Endothelial cell of umbilical vein (primary cell): ENCODE measurements around the gene TRIML2. TPM values are rescaled to one million over a fixed set of nuclear protein-coding genes. Genes with fewer than 3 reads are reported as not detected.

Experiments used
- BruUV-seq: library from RNA; stranded (reverse); fragments of 400-500 nt; replicated peaks from 2 replicates; lab custom pipeline; 2021; lab: Mats Ljungman, UMichigan
- CTCF ChIA-PET: fragments of 300-600, 350-600 bp; sonication (Branson Sonifier 250); formaldehyde crosslinking; loops from one replicate; lab custom pipeline; 2021; ENCODE audit warnings: antibody characterized with exemption, inconsistent platforms; lab: Charles Lee
- POLR2A ChIA-PET: fragments of 300-600, 350-600 bp; sonication (Branson Sonifier 250); formaldehyde crosslinking; loops from one replicate; lab custom pipeline; 2021; ENCODE audit warnings: antibody characterized with exemption, inconsistent platforms; lab: Charles Lee
- DNase-seq: peaks from one replicate; pipeline ENCODE4 v3.0.0-alpha.2; 2011; ENCODE audit warnings: low read depth, low spot score
- FAIRE-seq: peaks from 2 replicates; lab custom pipeline; 2011; peaks lifted over from hg19 to GRCh38; lab: Jason Lieb, UNC
- H2AFZ ChIP-seq: 2 replicates; pipeline ENCODE4 v1.6.0; 2012; ENCODE audit warnings: low read depth, low read length, control low read depth, inconsistent platforms
- H3K27ac ChIP-seq: 2 replicates; pipeline ENCODE4 v1.5.1; 2011; ENCODE audit warnings: low read depth, mild to moderate bottlenecking, control low read depth, low read length, moderate library complexity; ENCODE audit not compliant: insufficient read depth
- H3K27me3 ChIP-seq, 2 experiments: 2 replicates each; pipeline versions ENCODE4 v1.6.0 to v1.6.1; 2011; ENCODE audit warnings: low read length in 2 of 2, mixed read lengths in 1 of 2; ENCODE audit not compliant: control insufficient read depth in 2 of 2, insufficient read depth in 2 of 2
- H3K36me3 ChIP-seq, 2 experiments: 2 replicates in 1 of 2; 3 replicates in 1 of 2; pipeline ENCODE4 v1.5.1; 2011; ENCODE audit warnings: low read length in 2 of 2, mild to moderate bottlenecking in 1 of 2, moderate library complexity in 1 of 2; ENCODE audit not compliant: control insufficient read depth in 2 of 2, insufficient read depth in 2 of 2; ENCODE audit errors: extremely low read depth in 1 of 2
- H3K4me1 ChIP-seq: 3 replicates; pipeline ENCODE4 v1.5.1; 2011; ENCODE audit warnings: mild to moderate bottlenecking, low read length; ENCODE audit not compliant: control insufficient read depth, insufficient read depth; ENCODE audit errors: extremely low read depth
- H3K4me2 ChIP-seq: 2 replicates; pipeline ENCODE4 v1.6.1; 2011; ENCODE audit warnings: low read length, control low read depth, mixed read lengths; ENCODE audit not compliant: insufficient read depth
- H3K4me3 ChIP-seq, 3 experiments: fragments of 200-600 bp in 1 of 3; sonication (generic), shearing (Covaris generic) in 1 of 3; replicated peaks in 1 of 3; 2 replicates each; pipeline ENCODE4 v1.5.1; 2011 to 2016; ENCODE audit warnings: control low read depth in 3 of 3, low read length in 3 of 3, mild to moderate bottlenecking in 2 of 3, inconsistent platforms in 1 of 3, low read depth in 1 of 3, moderate library complexity in 1 of 3; ENCODE audit not compliant: insufficient read depth in 1 of 3
- H3K79me2 ChIP-seq: 2 replicates; pipeline ENCODE4 v1.6.0; 2012; ENCODE audit warnings: low read length, inconsistent platforms; ENCODE audit not compliant: control insufficient read depth, insufficient read depth
- H3K9ac ChIP-seq: replicated peaks from 2 replicates; pipeline ENCODE3; 2011; ENCODE audit warnings: low read length, control low read depth; ENCODE audit not compliant: insufficient read depth; ENCODE audit errors: extremely low read depth
- H3K9me1 ChIP-seq: replicated peaks from 3 replicates; pipeline ENCODE4 v1.6.0; 2011; ENCODE audit warnings: mild to moderate bottlenecking, low read length; ENCODE audit not compliant: control insufficient read depth, insufficient read depth; ENCODE audit errors: extremely low read depth
- H3K9me3 ChIP-seq: replicated peaks from 2 replicates; pipeline ENCODE4 v1.5.1; 2012; ENCODE audit warnings: low read length, inconsistent platforms; ENCODE audit not compliant: control insufficient read depth, insufficient read depth
- H4K20me1 ChIP-seq: replicated peaks from 2 replicates; pipeline ENCODE3; 2011; ENCODE audit warnings: mild to moderate bottlenecking, low read length; ENCODE audit not compliant: control insufficient read depth, insufficient read depth; ENCODE audit errors: extremely low read depth
- CTCF ChIP-seq, 2 donors: IDR thresholded peaks; 1 replicate in 1 of 2; 2 replicates in 1 of 2; pipeline ENCODE4 v1.5.1; 2011; ENCODE audit warnings: low read length in 2 of 2, mild to moderate bottlenecking in 2 of 2, moderate library complexity in 2 of 2, control low read depth in 1 of 2, inconsistent platforms in 1 of 2, low read depth in 1 of 2; ENCODE audit not compliant: insufficient read depth in 1 of 2; ENCODE audit errors: extremely low read depth in 1 of 2
- EZH2 ChIP-seq: IDR thresholded peaks from 2 replicates; pipeline ENCODE4 v1.6.1; 2012; ENCODE audit warnings: borderline replicate concordance, low read depth, mild to moderate bottlenecking, moderate library complexity, low read length, inconsistent platforms; ENCODE audit not compliant: severe bottlenecking
- FOS ChIP-seq: IDR thresholded peaks from 2 replicates; pipeline ENCODE4 v1.6.1; 2011; ENCODE audit warnings: mild to moderate bottlenecking, low read length, moderate library complexity, borderline replicate concordance; ENCODE audit not compliant: insufficient read depth
- GATA2 ChIP-seq: IDR thresholded peaks from 2 replicates; pipeline ENCODE4 v1.7.0; 2011; ENCODE audit warnings: low read depth, mild to moderate bottlenecking, moderate library complexity, mixed read lengths, low read length; ENCODE audit not compliant: insufficient read length, insufficient read depth
- JUN ChIP-seq: IDR thresholded peaks from 2 replicates; pipeline ENCODE4 v1.6.1; 2011; ENCODE audit warnings: borderline replicate concordance, low read depth; ENCODE audit not compliant: insufficient read length, insufficient read depth
- MAX ChIP-seq: IDR thresholded peaks from 2 replicates; pipeline ENCODE4 v1.6.1; 2011; ENCODE audit not compliant: insufficient read depth, insufficient read length
- MYC ChIP-seq: IDR thresholded peaks from one replicate; pipeline ENCODE4 v1.6.1; 2011; ENCODE audit warnings: mild to moderate bottlenecking, low read depth, low read length
- POLR2A ChIP-seq: IDR thresholded peaks from 2 replicates; pipeline ENCODE4 v1.6.1; 2012; ENCODE audit warnings: low read depth, mild to moderate bottlenecking, control low read depth, low read length
- POLR2AphosphoS5 ChIP-seq: IDR thresholded peaks from 2 replicates; pipeline ENCODE4 v1.6.1; 2012; ENCODE audit warnings: low read depth, mild to moderate bottlenecking, control low read depth, low read length, moderate library complexity; ENCODE audit not compliant: insufficient read depth
- dilution Hi-C: fragments of 300-500 bp; cut with MboI; formaldehyde crosslinking; loops from one replicate; pipeline ENCODE4 v1.15.0; 2019; ENCODE audit warnings: low sequenced_read_pairs; ENCODE audit not compliant: extremely low pct_ligation_motif_present
- intact Hi-C: fragments of 100-400 bp; cut with micrococcal nuclease; formaldehyde crosslinking; loops from one replicate; pipeline ENCODE4 v1.10.0; 2022
- polyA plus RNA-seq, 4 experiments: library from polyadenylated mRNA; depleted of rRNA in 3 of 4; stranded (reverse) in 3 of 4; unstranded in 1 of 4; fragments of >200 nt; gene quantifications; 2 replicates each; pipeline versions ENCODE4 v1.2.1 to v1.2.3, GENCODE V29; 2011 to 2012; ENCODE audit warnings: missing spikeins in 1 of 4
- total RNA-seq: library from RNA; stranded (reverse); gene quantifications from 2 replicates; pipeline ENCODE4 v1.2.3, GENCODE V29; 2021

Gene TRIML2
- total and polyA plus RNA-seq, 2 donors (not counting 3 experiments of a cell fraction or from before 2014, with no cell fraction given): 0.15 TPM; not detected in 1

GRCh38 chr4:188127214-188127874, 17.9 kb upstream of the TRIML2 start:
- Histone ChIP-seq H3K36me3 (no peaks in the 10 kb centered on the region), H3K27ac (no peak overlapping the region), H3K9me3 (peaks cover 5% of the 10 kb centered on the region), H2AFZ (no peak overlapping the region), H3K27me3 (no peaks in the 10 kb centered on the region), H3K9me1 (no peaks in the 10 kb centered on the region), H3K4me3 (no peak overlapping the region), H3K79me2 (no peaks in the 10 kb centered on the region), H4K20me1 (no peaks in the 10 kb centered on the region), H3K4me2 (no peak overlapping the region), H3K4me1 (no peaks in the 10 kb centered on the region), H3K9ac (no peak overlapping the region)
- CTCF ChIA-PET: no interaction called here
- BruUV-seq: no TSS peak
- no peak for TF ChIP-seq CTCF (IDR thresholded peaks at IDR 0.05; ENCODE audit: extremely low read depth in 1 of 2, insufficient read depth in 1 of 2, low read depth in 1 of 2, low read length in 2 of 2)
- no peak for TF ChIP-seq POLR2A
- no peak for TF ChIP-seq GATA2
- TF ChIP-seq MYC: no peak
- no peak for TF ChIP-seq FOS
- TF ChIP-seq POLR2AphosphoS5: no peak
- TF ChIP-seq EZH2: no peak
- TF ChIP-seq MAX: no peak
- no peak for TF ChIP-seq JUN
- POLR2A ChIA-PET: no interaction called here
- intact Hi-C loops: no loop called here
- no peak for FAIRE-seq
- dilution Hi-C loops: no loop called here
- no peak for DNase-seq
